ENCODE results near the gene RBM15. TPM values are rescaled to one million over a fixed set of nuclear protein-coding genes. Genes with fewer than 3 reads are reported as not detected.

Gene RBM15
- total and polyA plus RNA-seq, 2 of the 4 experiments (the other 2 are of a cell fraction) = 6.3 to 31.7 TPM

GRCh38 chr1:110336300-110337039 lies 2.7 kb upstream of the RBM15 start:
- H3K18ac ChIP-seq (ENCODE audit: low read depth, low read length) = no peak overlapping the region
- no peak for TF ChIP-seq SMC3 (IDR thresholded peaks at IDR 0.05; ENCODE audit: low read depth, low read length)
- no peak for TF ChIP-seq FOS (IDR thresholded peaks at IDR 0.05; ENCODE audit: low read depth, low read length)
- no peak for TF ChIP-seq MXI1 (IDR thresholded peaks at IDR 0.05; ENCODE audit: borderline replicate concordance, low read depth, low read length)
- TF ChIP-seq BHLHE40 (IDR thresholded peaks at IDR 0.05; ENCODE audit: low read depth, low read length) = no peak
- no peak for TF ChIP-seq USF2 (IDR thresholded peaks at IDR 0.05; ENCODE audit: low read depth, low read length)
- H3K9me3 ChIP-seq (ENCODE audit: control insufficient read depth, insufficient read depth, low read length) = no peaks in the 10 kb centered on the region
- no peak overlapping the region for H2BK20ac ChIP-seq (ENCODE audit: low read depth, low read length)
- no peak overlapping the region for H3K27ac ChIP-seq (ENCODE audit: insufficient read depth, low read length)
- no peak overlapping the region for H4K8ac ChIP-seq (ENCODE audit: low read depth in 2 of 2, low read length in 2 of 2)
- H3K9me1 ChIP-seq (ENCODE audit: insufficient read depth, low read length) = peaks cover 5% of the 10 kb centered on the region
- ChIA-PET POLR2A (ENCODE audit: unreplicated experiment) (no interaction called here), CTCF (interaction anchor here (0.6 to 3.0 kb wide), 6 partner anchors 24 to 133 kb away, joined by 3 to 9 read pairs (median 4); no protein-coding TSS in a partner anchor)
- in situ Hi-C loops (cut with MboI; ENCODE audit: low sequenced_read_pairs) = loop anchor here (10.0 kb wide), 1 partner anchor 128 kb away; no protein-coding TSS in a partner anchor
- H3K4me1 ChIP-seq (ENCODE audit: control insufficient read depth, insufficient read depth, low read length) = peaks cover 11% of the 10 kb centered on the region
- H2BK15ac ChIP-seq (ENCODE audit: low read depth, low read length) = no peak overlapping the region
- no peak overlapping the region for H2BK5ac ChIP-seq (ENCODE audit: low read depth, low read length, poor library complexity, severe bottlenecking)
- no peak overlapping the region for H3K4me2 ChIP-seq (ENCODE audit: low read depth, low read length)
- H3K36me3 ChIP-seq (ENCODE audit: control insufficient read depth, insufficient read depth, low read length) = peaks cover 11% of the 10 kb centered on the region
- no peak overlapping the region for H2AK5ac ChIP-seq (ENCODE audit: low read depth, low read length)
- H3K23ac ChIP-seq (ENCODE audit: low read depth, low read length) = no peak overlapping the region
- H2AK9ac ChIP-seq (replicated peaks; ENCODE audit: low read depth, low read length, poor library complexity) = no peak overlapping the region
- no CpG with 5 or more reads among the region's 1 CpG for WGBS, 2 experiments (ENCODE audit: extremely low coverage in 2 of 2, insufficient read length in 1 of 2)
- peaks cover 21% of the 10 kb centered on the region for H4K20me1 ChIP-seq (ENCODE audit: insufficient read depth, low read length)
- H3K4me3 ChIP-seq (ENCODE audit: insufficient read depth, low read depth, low read length) = no peak overlapping the region
- peaks cover 0 to 27% of the 10 kb centered on the region in 2 experiments; a peak in 2 of 4 replicates for H3K79me1 ChIP-seq (ENCODE audit: low read depth in 1 of 2, low read length in 2 of 2)
- no peak overlapping the region for H2BK120ac ChIP-seq (ENCODE audit: low read depth, low read length)
- DNase-seq (no peak), ATAC-seq (ENCODE audit: low read depth) (no peak)
- H3K14ac ChIP-seq (replicated peaks; ENCODE audit: low read depth, low read length) = no peak overlapping the region
- H3K56ac ChIP-seq (ENCODE audit: extremely low read depth, insufficient read depth, low read length) = no peak overlapping the region
- dilution Hi-C loops (cut with HindIII; ENCODE audit: low sequenced_read_pairs, unreplicated experiment) = no loop called here
- no peak overlapping the region for H4K5ac ChIP-seq (ENCODE audit: low read depth, low read length)
- intact Hi-C loops (cut with micrococcal nuclease) = no loop called here
- no TSS peak for BruUV-seq (replicated peaks)
- H2AFZ ChIP-seq (replicated peaks; ENCODE audit: low read length, poor library complexity) = no peak overlapping the region
- no peak overlapping the region for H4K91ac ChIP-seq (ENCODE audit: insufficient read depth, low read depth, low read length)
- H3K9ac ChIP-seq (ENCODE audit: low read depth, low read length) = no peak overlapping the region
- no peaks in the 10 kb centered on the region for H3K27me3 ChIP-seq (ENCODE audit: control insufficient read depth, insufficient read depth, low read length)
- H3K4ac ChIP-seq (ENCODE audit: low read depth, low read length) = no peak overlapping the region

Measured in IMR-90 (cell line).